GM19193 (cell line): Measurements from ENCODE around the gene SLC26A8.
A peak's percentile ranks its signal among the peaks of the same experiment; 100 is the strongest.

Experiments used
- POLR2A ChIP-seq: IDR thresholded peaks from 4 replicates; pipeline ENCODE4 v1.6.1; 2011; ENCODE audit not compliant: insufficient read depth, insufficient read length; ENCODE audit errors: extremely low read depth

The SLC26A8 gene

GRCh38 chr6:35943390-35943789 lies 81.1 kb downstream of the SLC26A8 start:
- TF ChIP-seq POLR2A: no peak

- no peak for TF ChIP-seq POLR2A
Observed at GRCh38 chr6:35942355-35942754, 82.1 kb downstream of the SLC26A8 start.

GRCh38 chr6:35936681-35937359 lies 87.6 kb downstream of the SLC26A8 start:
- no peak for TF ChIP-seq POLR2A

- no peak for TF ChIP-seq POLR2A
Observed at GRCh38 chr6:35935469-35935868, 89.0 kb downstream of the SLC26A8 start.

- TF ChIP-seq POLR2A: no peak
Observed at GRCh38 chr6:35933844-35934243, 90.6 kb downstream of the SLC26A8 start.

GRCh38 chr6:35931120-35931561 lies 93.3 kb downstream of the SLC26A8 start:
- TF ChIP-seq POLR2A: no peak

- no peak for TF ChIP-seq POLR2A
Observed at GRCh38 chr6:35929601-35930000, 94.8 kb downstream of the SLC26A8 start.

- TF ChIP-seq POLR2A: no peak
Observed at GRCh38 chr6:35926509-35927215, 97.8 kb downstream of the SLC26A8 start.

- no peak for TF ChIP-seq POLR2A
Observed at GRCh38 chr6:35925961-35926360, 98.5 kb downstream of the SLC26A8 start.

GRCh38 chr6:35924146-35924545 lies 100.3 kb downstream of the SLC26A8 start:
- no peak for TF ChIP-seq POLR2A

GRCh38 chr6:35922139-35922554 lies 102.3 kb downstream of the SLC26A8 start:
- TF ChIP-seq POLR2A: no peak

- peak; percentile 88 for TF ChIP-seq POLR2A
Observed at GRCh38 chr6:35920793-35921732, 103.4 kb downstream of the SLC26A8 start, which contains the start of gene SRPK1. SRPK1 (minus strand) TSS chr6:35921098; CDS start chr6:35921056, 42 bp downstream.

GRCh38 chr6:35919827-35920751 lies 104.4 kb downstream of the SLC26A8 start:
- TF ChIP-seq POLR2A: no peak

GRCh38 chr6:35919085-35919826 lies 105.2 kb downstream of the SLC26A8 start:
- TF ChIP-seq POLR2A: no peak

GRCh38 chr6:35916056-35916455 lies 108.4 kb downstream of the SLC26A8 start:
- TF ChIP-seq POLR2A: no peak
